Mesenchymal stem cell (in vitro differentiated cells and primary cell): Measurements from ENCODE around the gene SERPINE3.

Source experiments
- DNase-seq: peaks from one replicate; pipeline ENCODE4 v3.0.0-alpha.2; 2013
- H2AFZ ChIP-seq: one replicate; pipeline ENCODE4 v1.6.1; 2013; ENCODE audit warnings: low read depth, mild to moderate bottlenecking, control low read depth, inconsistent platforms, low read length, moderate library complexity
- H2AK5ac ChIP-seq: 2 replicates; pipeline ENCODE4 v1.6.1; 2013; ENCODE audit warnings: low read length, moderate library complexity, mild to moderate bottlenecking, inconsistent platforms; ENCODE audit not compliant: severe bottlenecking
- H2BK120ac ChIP-seq: one replicate; pipeline ENCODE4 v1.6.1; 2013; ENCODE audit warnings: low read depth, mild to moderate bottlenecking, inconsistent platforms, low read length, moderate library complexity
- H2BK12ac ChIP-seq, 2 experiments: one replicate each; pipeline ENCODE4 v1.6.1; 2013; ENCODE audit warnings: inconsistent platforms in 2 of 2, low read length in 2 of 2, mild to moderate bottlenecking in 2 of 2, moderate library complexity in 2 of 2, control low read depth in 1 of 2
- H2BK15ac ChIP-seq: one replicate; pipeline ENCODE4 v1.6.1; 2013; ENCODE audit warnings: mild to moderate bottlenecking, low read depth, inconsistent platforms; ENCODE audit not compliant: poor library complexity, severe bottlenecking
- H2BK5ac ChIP-seq: 2 replicates; pipeline ENCODE4 v1.6.1; 2013; ENCODE audit warnings: low read depth, mild to moderate bottlenecking, low read length, control low read depth, inconsistent platforms; ENCODE audit not compliant: poor library complexity, severe bottlenecking
- H3K14ac ChIP-seq, 2 experiments: one replicate each; pipeline ENCODE4 v1.6.1; 2013; ENCODE audit warnings: inconsistent platforms in 2 of 2, low read length in 2 of 2, control low read depth in 1 of 2, mild to moderate bottlenecking in 1 of 2, moderate library complexity in 1 of 2
- H3K18ac ChIP-seq, 2 experiments: one replicate each; pipeline ENCODE4 v1.6.1; 2013; ENCODE audit warnings: inconsistent platforms in 2 of 2, low read length in 2 of 2, control low read depth in 1 of 2, low read depth in 1 of 2, mild to moderate bottlenecking in 1 of 2
- H3K23ac ChIP-seq, 2 experiments: one replicate each; pipeline ENCODE4 v1.6.1; 2013; ENCODE audit warnings: inconsistent platforms in 2 of 2, low read length in 2 of 2, mild to moderate bottlenecking in 2 of 2, moderate library complexity in 2 of 2, control low read depth in 1 of 2
- H3K27ac ChIP-seq: 2 replicates; pipeline ENCODE4 v1.5.1; 2013; ENCODE audit warnings: mild to moderate bottlenecking, moderate library complexity, low read length, control low read depth, inconsistent platforms; ENCODE audit not compliant: poor library complexity, severe bottlenecking
- H3K27me3 ChIP-seq, 2 experiments: 2 replicates each; pipeline versions ENCODE4 v1.6.1 to v1.7.0; 2013; ENCODE audit warnings: low read length in 2 of 2, mild to moderate bottlenecking in 2 of 2, moderate library complexity in 2 of 2, control low read depth in 1 of 2, inconsistent platforms in 1 of 2; ENCODE audit not compliant: control insufficient read depth in 1 of 2, insufficient read depth in 1 of 2
- H3K36me3 ChIP-seq, 2 experiments: 2 replicates each; pipeline versions ENCODE4 v1.6.1 to v1.7.0; 2013; ENCODE audit warnings: low read length in 2 of 2, control low read depth in 1 of 2, inconsistent platforms in 1 of 2, low read depth in 1 of 2, mild to moderate bottlenecking in 1 of 2; ENCODE audit not compliant: insufficient read depth in 2 of 2, control insufficient read depth in 1 of 2
- H3K4ac ChIP-seq, 2 experiments: one replicate each; pipeline ENCODE4 v1.6.1; 2013; ENCODE audit warnings: inconsistent platforms in 2 of 2, low read length in 2 of 2, mild to moderate bottlenecking in 2 of 2, moderate library complexity in 2 of 2, control low read depth in 1 of 2, low read depth in 1 of 2
- H3K4me1 ChIP-seq: 2 replicates; pipeline ENCODE4 v1.6.1; 2013; ENCODE audit warnings: low read depth, low read length, control low read depth; ENCODE audit not compliant: control insufficient read depth, insufficient read depth
- H3K4me2 ChIP-seq: 2 replicates; pipeline ENCODE4 v1.6.1; 2013; ENCODE audit warnings: low read length, mild to moderate bottlenecking, inconsistent platforms; ENCODE audit not compliant: poor library complexity, severe bottlenecking
- H3K4me3 ChIP-seq, 2 experiments: 2 replicates each; pipeline versions ENCODE4 v1.5.1 to v1.7.0; 2013; ENCODE audit warnings: low read length in 2 of 2, mild to moderate bottlenecking in 2 of 2, control low read depth in 1 of 2, low read depth in 1 of 2; ENCODE audit not compliant: insufficient read depth in 1 of 2
- H3K79me1 ChIP-seq: replicated peaks from 2 replicates; pipeline ENCODE4 v1.6.1; 2013; ENCODE audit warnings: mild to moderate bottlenecking, control low read depth, low read length, inconsistent platforms; ENCODE audit not compliant: poor library complexity, severe bottlenecking
- H3K9ac ChIP-seq: 2 replicates; pipeline ENCODE4 v1.7.0; 2013; ENCODE audit warnings: mild to moderate bottlenecking, low read length, moderate library complexity
- H3K9me3 ChIP-seq: 2 replicates; pipeline ENCODE4 v1.7.0; 2013; ENCODE audit warnings: mild to moderate bottlenecking, low read length; ENCODE audit not compliant: control insufficient read depth
- H4K8ac ChIP-seq: one replicate; pipeline ENCODE4 v1.6.1; 2013; ENCODE audit warnings: inconsistent platforms, mild to moderate bottlenecking, low read length, moderate library complexity
- H4K91ac ChIP-seq: one replicate; pipeline ENCODE4 v1.6.1; 2013; ENCODE audit warnings: mild to moderate bottlenecking, low read length, inconsistent platforms
- WGBS: methylation state at CpG from one replicate; pipeline ENCODE4 v1.1.7; 2013; ENCODE audit warnings: mixed read lengths; 5-methylcytosine and 5-hydroxymethylcytosine counted together

The SERPINE3 gene

GRCh38 chr13:51371768-51372399 is 32.4 kb downstream of the SERPINE3 start:
- no peak overlapping the region for H2AFZ ChIP-seq

DNA sequence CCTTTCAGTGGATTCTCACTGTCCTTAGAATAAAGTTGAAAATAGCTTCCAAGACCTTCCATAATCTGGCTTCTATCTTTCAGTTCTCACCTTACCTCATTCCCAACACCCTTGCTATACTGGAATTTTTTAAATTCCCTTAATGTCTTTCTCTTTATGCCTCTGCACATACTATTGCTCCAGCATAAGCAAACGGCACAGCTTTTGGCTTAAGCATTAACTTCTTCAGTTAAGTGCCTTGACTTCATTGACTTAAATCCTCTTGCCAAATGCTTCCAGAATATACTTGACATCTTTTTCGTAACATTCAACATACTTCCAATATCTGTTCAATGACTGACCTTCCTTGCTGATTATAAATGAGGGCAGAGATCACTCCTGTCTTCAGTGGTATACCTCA is 34.0 kb downstream of the SERPINE3 start:
- Histone ChIP-seq H4K8ac (no peak overlapping the region), H2BK15ac (no peak overlapping the region), H2BK5ac (no peak overlapping the region), H4K91ac (no peak overlapping the region), H2BK12ac (no peak overlapping the region), H2AFZ (no peak overlapping the region), H3K9me3 (no peaks in the 10 kb centered on the region), H3K18ac (no peak overlapping the region), H3K23ac (no peak overlapping the region), H3K27ac (peak overlapping the region; percentile 25), H2AK5ac (no peak overlapping the region), H3K79me1 (peaks cover 19% of the 10 kb centered on the region), H3K27me3 (no peaks in the 10 kb centered on the region), H2BK120ac (no peak overlapping the region), H3K4ac (no peak overlapping the region), H3K4me3 (no peak overlapping the region), H3K4me2 (no peak overlapping the region), H3K9ac (no peak overlapping the region), H3K14ac (no peak overlapping the region), H3K36me3 (peaks cover 13 to 86% of the 10 kb centered on the region in 2 experiments), H3K4me1 (no peaks in the 10 kb centered on the region)
- 97% methylated on average over 2 of the region's 2 CpGs for WGBS
- no peak for DNase-seq

More at GRCh38 chr13:51371768-51372399, 32.4 kb downstream of the SERPINE3 start:
- no peak overlapping the region for H2AK5ac ChIP-seq
- H3K79me1 ChIP-seq: peaks cover 20% of the 10 kb centered on the region
- no peak overlapping the region for H2BK5ac ChIP-seq
- no peaks in the 10 kb centered on the region for H3K4me1 ChIP-seq
- H3K18ac ChIP-seq: no peak overlapping the region
- H2BK120ac ChIP-seq: no peak overlapping the region
- H3K9ac ChIP-seq: no peak overlapping the region
- no peak overlapping the region for H2BK15ac ChIP-seq
- no peaks in the 10 kb centered on the region for H3K9me3 ChIP-seq
- H2BK12ac ChIP-seq: no peak overlapping the region
- no peak for DNase-seq
- no peak overlapping the region for H3K14ac ChIP-seq
- no peak overlapping the region for H4K91ac ChIP-seq
- H3K36me3 ChIP-seq: peaks cover 13 to 86% of the 10 kb centered on the region in 2 experiments
- no peak overlapping the region for H3K4ac ChIP-seq
- no peak overlapping the region for H3K23ac ChIP-seq
- WGBS: 97% methylated on average over 6 of the region's 6 CpGs
- H3K27ac ChIP-seq: no peak overlapping the region
- no peak overlapping the region for H3K4me3 ChIP-seq
- no peaks in the 10 kb centered on the region for H3K27me3 ChIP-seq
- H4K8ac ChIP-seq: no peak overlapping the region
- H3K4me2 ChIP-seq: no peak overlapping the region

DNA sequence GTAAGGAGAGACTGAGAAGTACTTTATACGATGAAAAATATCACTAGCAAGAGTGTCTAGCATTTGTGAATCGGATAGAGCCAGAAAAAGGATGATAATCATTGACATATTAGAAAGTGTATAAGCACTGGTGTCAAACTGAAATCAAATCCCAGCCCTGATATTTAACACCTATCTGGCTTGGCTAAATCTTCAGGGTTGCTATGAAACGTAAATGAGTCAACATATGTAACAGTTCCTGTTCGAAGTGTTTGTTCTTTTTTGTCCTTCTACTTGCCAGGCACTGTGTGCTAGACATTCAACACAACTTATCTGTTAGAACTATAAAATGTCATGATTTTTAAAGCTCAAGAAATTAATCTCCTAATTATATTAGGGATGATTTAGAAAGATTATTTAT is 40.8 kb downstream of the SERPINE3 start:
- no peak overlapping the region for H3K4me3 ChIP-seq
- H2BK12ac ChIP-seq: no peak overlapping the region
- H2BK15ac ChIP-seq: no peak overlapping the region
- H3K79me1 ChIP-seq: peaks cover 11% of the 10 kb centered on the region
- H3K14ac ChIP-seq: no peak overlapping the region
- no peaks in the 10 kb centered on the region for H3K9me3 ChIP-seq
- H4K8ac ChIP-seq: no peak overlapping the region
- no peak overlapping the region for H3K4ac ChIP-seq
- H2AK5ac ChIP-seq: no peak overlapping the region
- H3K18ac ChIP-seq: no peak overlapping the region
- no peak overlapping the region for H3K4me2 ChIP-seq
- no peaks in the 10 kb centered on the region for H3K4me1 ChIP-seq
- H3K9ac ChIP-seq: no peak overlapping the region
- DNase-seq: no peak
- no peaks in the 10 kb centered on the region for H3K27me3 ChIP-seq
- 94% methylated on average over 4 of the region's 4 CpGs for WGBS
- H3K36me3 ChIP-seq: peaks cover 3 to 92% of the 10 kb centered on the region in 2 experiments
- no peak overlapping the region for H2BK5ac ChIP-seq
- no peak overlapping the region for H2AFZ ChIP-seq
- no peak overlapping the region for H3K23ac ChIP-seq
- H3K27ac ChIP-seq: no peak overlapping the region
- no peak overlapping the region for H4K91ac ChIP-seq
- H2BK120ac ChIP-seq: no peak overlapping the region

- Histone ChIP-seq H2BK15ac (no peak overlapping the region), H2BK12ac (no peak overlapping the region), H3K27ac (no peak overlapping the region), H3K9me3 (no peaks in the 10 kb centered on the region), H3K4me3 (no peak overlapping the region), H3K4me1 (no peaks in the 10 kb centered on the region), H4K91ac (no peak overlapping the region), H3K9ac (no peak overlapping the region), H3K27me3 (no peaks in the 10 kb centered on the region), H3K79me1 (peaks cover 12% of the 10 kb centered on the region), H2BK120ac (no peak overlapping the region), H4K8ac (peak overlapping the region; percentile 27), H2AK5ac (no peak overlapping the region), H3K14ac (no peak overlapping the region), H2AFZ (no peak overlapping the region), H3K4me2 (no peak overlapping the region), H2BK5ac (no peak overlapping the region), H3K23ac (no peak overlapping the region), H3K4ac (no peak overlapping the region), H3K18ac (no peak overlapping the region), H3K36me3 (peaks cover 3 to 85% of the 10 kb centered on the region in 2 experiments)
- no peak for DNase-seq
- 100% methylated on average over 1 of the region's 2 CpGs for WGBS
Observed at GRCh38 chr13:51385114-51385513, 45.6 kb downstream of the SERPINE3 start.
